Thymus (tissue), 14 donors: ENCODE data around the gene FUBP1. TPM values are rescaled to one million over a fixed set of nuclear protein-coding genes. Genes with fewer than 3 reads are reported as not detected.
A peak's percentile ranks its signal among the peaks of the same experiment; 100 is the strongest.
"Not testable (repeated sequence)": the region's sequence is repeated elsewhere in the genome, so short reads cannot be mapped to it uniquely, and the experiment has no call there.

Experiments
- DNase-seq, 9 donors: peaks; one replicate each; pipeline ENCODE4 v3.0.0-alpha.2; 2013; ENCODE audit warnings: low spot score in 9 of 9, low read depth in 6 of 9, missing footprints in 1 of 9
- H3K27ac ChIP-seq, 2 donors: one replicate each; pipeline ENCODE4 v1.5.1; 2013; ENCODE audit warnings: control low read depth in 1 of 2, low read depth in 1 of 2, low read length in 1 of 2, mild to moderate bottlenecking in 1 of 2, moderate library complexity in 1 of 2
- H3K27me3 ChIP-seq, 2 donors: one replicate each; pipeline ENCODE4 v1.5.1; 2013; ENCODE audit warnings: low read length in 1 of 2; ENCODE audit not compliant: control insufficient read depth in 2 of 2, insufficient read depth in 1 of 2
- H3K36me3 ChIP-seq, 2 donors: one replicate each; pipeline ENCODE4 v1.5.1; 2013; ENCODE audit warnings: low read length in 1 of 2, mild to moderate bottlenecking in 1 of 2, moderate library complexity in 1 of 2; ENCODE audit not compliant: control insufficient read depth in 2 of 2, insufficient read depth in 2 of 2
- H3K4me1 ChIP-seq, 2 donors: one replicate each; pipeline ENCODE4 v1.5.1; 2013; ENCODE audit warnings: low read length in 2 of 2; ENCODE audit not compliant: control insufficient read depth in 2 of 2, insufficient read depth in 2 of 2
- H3K4me3 ChIP-seq, 2 donors: one replicate each; pipeline ENCODE4 v1.5.1; 2013; ENCODE audit warnings: low read length in 2 of 2, control low read depth in 1 of 2, mild to moderate bottlenecking in 1 of 2
- H3K9me3 ChIP-seq, 2 donors: one replicate each; pipeline ENCODE4 v1.5.1; 2013; ENCODE audit warnings: low read length in 1 of 2, mild to moderate bottlenecking in 1 of 2; ENCODE audit not compliant: control insufficient read depth in 2 of 2, insufficient read depth in 1 of 2
- WGBS: extraction: QIAGEN DNeasy Blood & Tissue Kit; methylation state at CpG from one replicate; pipeline ENCODE4 v1.1.7; 2013; 5-methylcytosine and 5-hydroxymethylcytosine counted together
- long read RNA-seq, 10 donors: transcript quantifications; one replicate each; lab custom pipeline, GENCODE V29; 2026
- polyA plus RNA-seq: library from polyadenylated mRNA; stranded (reverse); fragments of 200-250 nt; gene quantifications from one replicate; pipeline ENCODE4 v1.2.3, GENCODE V29; 2013
- total RNA-seq: library from RNA; stranded (reverse); fragments of 120-200 nt; gene quantifications from one replicate; pipeline ENCODE4 v1.2.4, GENCODE V29; 2013
- donor health status: healthy.

The FUBP1 gene, protein sequence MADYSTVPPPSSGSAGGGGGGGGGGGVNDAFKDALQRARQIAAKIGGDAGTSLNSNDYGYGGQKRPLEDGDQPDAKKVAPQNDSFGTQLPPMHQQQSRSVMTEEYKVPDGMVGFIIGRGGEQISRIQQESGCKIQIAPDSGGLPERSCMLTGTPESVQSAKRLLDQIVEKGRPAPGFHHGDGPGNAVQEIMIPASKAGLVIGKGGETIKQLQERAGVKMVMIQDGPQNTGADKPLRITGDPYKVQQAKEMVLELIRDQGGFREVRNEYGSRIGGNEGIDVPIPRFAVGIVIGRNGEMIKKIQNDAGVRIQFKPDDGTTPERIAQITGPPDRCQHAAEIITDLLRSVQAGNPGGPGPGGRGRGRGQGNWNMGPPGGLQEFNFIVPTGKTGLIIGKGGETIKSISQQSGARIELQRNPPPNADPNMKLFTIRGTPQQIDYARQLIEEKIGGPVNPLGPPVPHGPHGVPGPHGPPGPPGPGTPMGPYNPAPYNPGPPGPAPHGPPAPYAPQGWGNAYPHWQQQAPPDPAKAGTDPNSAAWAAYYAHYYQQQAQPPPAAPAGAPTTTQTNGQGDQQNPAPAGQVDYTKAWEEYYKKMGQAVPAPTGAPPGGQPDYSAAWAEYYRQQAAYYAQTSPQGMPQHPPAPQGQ
- 182 TPM for total RNA-seq
- polyA plus RNA-seq = 110 TPM
- long read RNA-seq, donor 1, partial matches to known transcripts = 0 of 3 reads
- long read RNA-seq, donor 1, other reads (novel, unspliced or antisense) = 0 of 3 reads
- long read RNA-seq, donor 2, transcript FUBP1-203 (20 exons, 2,378 nt) = minor isoform, 8 of 95 reads
- long read RNA-seq, donor 2, transcript FUBP1-206 (4 exons, 639 nt) = minor isoform, 6 of 95 reads
- long read RNA-seq, donor 2, transcript FUBP1-211 (3 exons, 2,156 nt) = major isoform, 22 of 95 reads
- long read RNA-seq, donor 2, partial matches to known transcripts = 35 of 95 reads
- long read RNA-seq, donor 2, other reads (novel, unspliced or antisense) = 21 of 95 reads
- long read RNA-seq, donor 3, transcript FUBP1-211 (3 exons, 2,156 nt) = major isoform, 14 of 96 reads
- long read RNA-seq, donor 3, transcript FUBP1-203 (20 exons, 2,378 nt) = minor isoform, 9 of 96 reads
- long read RNA-seq, donor 3, partial matches to known transcripts = 55 of 96 reads
- long read RNA-seq, donor 3, other reads (novel, unspliced or antisense) = 8 of 96 reads
- long read RNA-seq, donor 4, partial matches to known transcripts = 5 of 13 reads
- long read RNA-seq, donor 4, other reads (novel, unspliced or antisense) = 0 of 13 reads
- long read RNA-seq, donor 5, transcript FUBP1-211 (3 exons, 2,156 nt) = major isoform, 7 of 222 reads
- long read RNA-seq, donor 5, partial matches to known transcripts = 158 of 222 reads
- long read RNA-seq, donor 5, other reads (novel, unspliced or antisense) = 47 of 222 reads
- long read RNA-seq, donor 6, transcript FUBP1-211 (3 exons, 2,156 nt) = major isoform, 6 of 31 reads
- long read RNA-seq, donor 6, partial matches to known transcripts = 6 of 31 reads
- long read RNA-seq, donor 6, other reads (novel, unspliced or antisense) = 10 of 31 reads
- long read RNA-seq, donor 7, partial matches to known transcripts = 19 of 30 reads
- long read RNA-seq, donor 7, other reads (novel, unspliced or antisense) = 9 of 30 reads
- long read RNA-seq, donor 8, partial matches to known transcripts = 7 of 12 reads
- long read RNA-seq, donor 8, other reads (novel, unspliced or antisense) = 0 of 12 reads
- long read RNA-seq, donor 9, transcript FUBP1-211 (3 exons, 2,156 nt) = minor isoform, 5 of 26 reads
- long read RNA-seq, donor 9, transcript FUBP1-203 (20 exons, 2,378 nt) = major isoform, 6 of 26 reads
- long read RNA-seq, donor 9, partial matches to known transcripts = 11 of 26 reads
- long read RNA-seq, donor 9, other reads (novel, unspliced or antisense) = 0 of 26 reads
- long read RNA-seq, donor 10, partial matches to known transcripts = 26 of 32 reads
- long read RNA-seq, donor 10, other reads (novel, unspliced or antisense) = 0 of 32 reads

DNA sequence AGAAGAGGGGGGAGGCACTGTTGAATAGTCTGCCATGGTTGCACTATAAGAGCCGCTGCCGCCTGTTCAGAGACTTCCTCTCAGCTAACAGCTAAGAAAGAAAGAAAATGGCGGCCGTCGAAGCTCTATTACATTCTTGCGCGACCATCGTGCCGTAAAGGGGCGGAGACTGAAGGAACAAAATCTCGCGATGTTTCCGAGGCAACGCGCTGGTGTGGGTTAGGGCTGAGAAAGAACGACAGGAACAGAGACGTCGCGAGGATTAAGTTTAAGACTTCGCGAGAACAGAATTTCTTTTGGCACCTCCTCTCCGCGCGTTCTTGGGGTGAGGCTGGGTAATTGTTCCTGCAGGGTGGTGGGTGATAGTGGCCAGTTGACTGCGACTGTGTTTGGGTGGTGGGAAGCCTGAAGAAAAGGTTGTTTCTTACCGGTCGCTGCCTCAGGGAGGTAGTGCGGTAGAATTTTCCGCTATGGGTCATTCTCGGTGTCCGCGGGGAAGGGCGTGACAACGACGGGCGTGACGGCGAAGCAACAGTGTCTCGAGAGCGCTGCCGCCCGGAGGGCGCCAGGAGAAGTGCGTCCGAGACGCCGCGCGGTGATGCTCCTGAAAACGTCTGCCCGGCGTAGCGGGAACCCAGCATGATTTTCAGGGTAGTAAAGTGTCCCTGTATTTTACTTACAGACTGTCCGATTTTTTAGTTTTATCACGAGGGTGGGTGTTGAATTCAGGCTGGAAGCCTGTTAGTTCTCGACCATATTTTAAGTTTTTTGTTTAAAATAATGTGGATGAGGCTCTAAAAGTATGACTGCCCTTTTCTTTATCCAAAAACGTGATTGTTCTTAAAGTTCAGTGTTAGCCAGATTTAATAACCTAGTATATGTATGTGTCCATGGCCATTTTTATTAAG is at the start of gene FUBP1:
FUBP1 (minus strand) TSS at position 104 of the 908 bp plus-strand sequence; CDS start at position 36, 68 bp downstream.
- WGBS = under 1% methylated on average over 57 of the region's 57 CpGs
- peak within 1 kb of the TSS; percentile 93 to 97 for H3K4me3 ChIP-seq
- H3K4me1 ChIP-seq = peaks cover 9 to 15% of the 10 kb centered on the region in 2 donors
- peak; percentile 98 to 100 (median 99) for DNase-seq
- no peaks in the 10 kb centered on the region for H3K9me3 ChIP-seq
- peak within 1 kb of the TSS; percentile 100 for H3K27ac ChIP-seq
- peaks cover 0 to 22% of the 10 kb centered on the region in 2 donors for H3K36me3 ChIP-seq
- no peaks in the 10 kb centered on the region for H3K27me3 ChIP-seq

DNA sequence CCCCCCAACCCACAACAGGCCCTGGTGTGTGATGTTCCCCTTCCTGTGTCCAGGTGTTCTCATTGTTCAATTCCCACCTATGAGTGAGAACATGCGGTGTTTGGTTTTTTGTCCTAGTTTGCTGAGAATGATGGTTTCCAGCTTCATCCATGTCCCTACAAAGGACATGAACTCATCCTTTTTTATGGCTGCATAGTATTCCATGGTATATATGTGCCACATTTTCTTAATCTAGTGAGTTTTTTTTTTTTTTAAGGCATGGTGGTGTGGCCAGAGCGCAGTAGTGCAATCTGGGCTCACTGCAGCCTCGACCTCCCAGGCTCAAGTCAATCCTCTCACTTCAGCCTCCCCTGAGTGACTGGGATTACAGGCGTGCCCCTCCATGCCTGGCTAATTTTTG is 42.3 kb upstream of the FUBP1 start:
- H3K9me3 ChIP-seq, H3K27ac ChIP-seq, H3K27me3 ChIP-seq, H3K36me3 ChIP-seq, H3K4me3 ChIP-seq, H3K4me1 ChIP-seq, DNase-seq: not testable (repeated sequence)
- 96% methylated on average over 4 of the region's 4 CpGs for WGBS

DNA sequence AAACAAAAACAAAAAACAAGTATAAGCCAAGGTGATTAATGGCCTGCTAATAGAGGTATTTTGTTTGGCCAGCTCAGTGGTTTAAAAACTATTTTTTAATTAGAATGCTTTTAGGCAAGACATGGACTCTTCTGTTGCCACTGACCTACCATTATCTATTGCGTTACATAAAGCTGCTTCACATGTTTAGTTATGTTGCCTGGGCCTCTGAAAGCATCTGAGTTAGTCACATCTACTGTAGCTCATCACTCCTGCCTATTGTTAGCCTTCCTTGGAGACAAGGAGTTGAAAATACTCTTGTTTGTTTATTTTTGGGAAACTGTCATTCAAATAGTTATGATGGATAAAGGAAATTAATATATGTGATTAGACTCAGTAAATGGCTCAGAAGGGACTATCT is 40.2 kb upstream of the FUBP1 start:
- WGBS = 97% methylated on average over 1 of the region's 1 CpG
- no peak for DNase-seq
- Histone ChIP-seq H3K9me3 (no peaks in the 10 kb centered on the region), H3K27me3 (no peaks in the 10 kb centered on the region), H3K36me3 (peaks cover 0 to 5% of the 10 kb centered on the region in 2 donors), H3K4me3 (no peak overlapping the region), H3K27ac (no peak overlapping the region), H3K4me1 (no peaks in the 10 kb centered on the region)

DNA sequence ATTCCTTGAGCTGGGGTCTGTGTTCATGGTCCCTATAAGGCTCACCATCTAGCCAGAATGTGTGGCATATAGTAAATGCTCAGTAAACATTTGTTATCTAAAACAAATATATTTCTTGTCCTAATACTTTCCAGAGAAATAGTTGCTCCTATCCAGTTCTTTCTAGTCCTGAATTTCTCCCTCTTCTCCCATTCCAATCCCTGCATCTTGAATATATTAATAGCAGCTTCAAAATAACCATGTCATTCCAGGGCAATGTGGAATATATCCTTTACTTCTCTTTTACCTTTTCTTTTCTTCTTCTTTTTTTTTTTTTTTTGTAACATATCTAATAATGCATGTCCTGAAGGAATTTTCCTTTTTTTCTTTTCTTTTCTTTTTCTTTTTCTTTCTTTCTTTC is 36.3 kb upstream of the FUBP1 start:
- no peaks in the 10 kb centered on the region for H3K4me1 ChIP-seq
- H3K9me3 ChIP-seq = no peaks in the 10 kb centered on the region
- H3K36me3 ChIP-seq = peaks cover 0 to 8% of the 10 kb centered on the region in 2 donors
- DNase-seq = no peak
- H3K27ac ChIP-seq = no peak overlapping the region
- H3K4me3 ChIP-seq = no peak overlapping the region
- H3K27me3 ChIP-seq = no peaks in the 10 kb centered on the region

DNA sequence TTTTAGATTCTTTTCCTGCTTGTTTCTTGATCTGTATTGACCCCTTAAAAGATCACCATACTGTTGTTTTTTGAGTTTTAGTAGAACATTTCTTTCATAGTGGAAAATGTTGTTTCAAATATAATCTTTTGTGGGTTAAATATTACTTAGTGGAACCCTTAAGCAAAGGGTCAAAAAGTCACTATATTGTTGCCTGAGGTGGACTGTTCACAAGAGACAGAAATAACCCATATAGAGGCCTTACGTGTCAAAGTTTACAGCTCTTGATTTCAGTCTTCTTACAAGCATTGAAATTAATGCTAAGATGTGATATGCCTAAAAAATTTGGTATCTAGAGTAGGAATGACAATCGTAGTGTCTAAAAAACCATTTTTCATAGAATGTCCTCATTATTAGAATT is 32.2 kb upstream of the FUBP1 start:
- H3K4me1 ChIP-seq = no peaks in the 10 kb centered on the region
- no peak overlapping the region for H3K27ac ChIP-seq
- no peaks in the 10 kb centered on the region for H3K9me3 ChIP-seq
- 97% methylated on average over 2 of the region's 2 CpGs for WGBS
- DNase-seq = no peak
- no peaks in the 10 kb centered on the region for H3K27me3 ChIP-seq
- peaks cover 0 to 6% of the 10 kb centered on the region in 2 donors for H3K36me3 ChIP-seq
- no peak overlapping the region for H3K4me3 ChIP-seq

DNA sequence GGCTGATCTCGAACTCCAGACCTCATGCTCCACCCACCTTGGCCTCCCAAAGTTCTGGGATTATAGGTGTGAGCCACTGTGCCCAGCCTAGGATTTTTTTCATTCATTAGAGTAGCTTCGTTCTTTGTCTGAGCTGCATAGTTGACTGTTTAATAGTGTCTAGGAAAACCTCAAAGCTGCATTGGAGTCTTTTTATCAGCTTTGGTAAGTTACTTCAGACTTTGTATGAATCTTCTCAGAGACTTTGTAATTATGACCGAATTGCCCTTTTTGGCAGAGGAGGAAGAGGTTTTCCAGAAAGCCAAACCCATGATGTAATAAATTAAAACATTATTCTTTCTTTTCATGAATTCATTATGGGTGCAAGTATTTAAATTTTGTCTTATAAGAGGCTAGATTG is 31.0 kb upstream of the FUBP1 start:
- no peak overlapping the region for H3K27ac ChIP-seq
- H3K27me3 ChIP-seq = no peaks in the 10 kb centered on the region
- 96% methylated on average over 3 of the region's 3 CpGs for WGBS
- H3K9me3 ChIP-seq = no peaks in the 10 kb centered on the region
- H3K4me1 ChIP-seq = no peaks in the 10 kb centered on the region
- DNase-seq = no peak
- H3K4me3 ChIP-seq = no peak overlapping the region
- H3K36me3 ChIP-seq = peaks cover 0 to 6% of the 10 kb centered on the region in 2 donors

DNA sequence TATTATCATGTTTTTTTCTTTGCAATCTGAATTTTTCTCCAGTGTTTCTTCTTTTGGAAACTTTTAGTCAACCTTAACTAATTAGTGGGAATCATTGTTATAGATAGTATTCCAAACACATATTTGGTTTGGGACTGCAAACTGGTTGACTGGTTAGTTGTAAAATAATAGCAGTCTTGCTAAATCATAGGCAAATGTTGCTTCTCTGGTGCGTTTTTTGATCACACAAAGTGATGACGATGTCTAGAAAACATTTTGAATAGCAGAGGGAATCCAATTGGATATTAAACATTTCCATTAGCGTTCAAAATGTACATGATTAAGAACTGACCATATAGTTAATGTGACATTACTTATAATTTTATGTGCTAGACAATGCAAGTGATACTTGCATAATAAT is 30.4 kb upstream of the FUBP1 start:
- Histone ChIP-seq H3K27ac (no peak overlapping the region), H3K9me3 (no peaks in the 10 kb centered on the region), H3K4me1 (no peaks in the 10 kb centered on the region), H3K27me3 (no peaks in the 10 kb centered on the region), H3K36me3 (peaks cover 0 to 3% of the 10 kb centered on the region in 2 donors), H3K4me3 (no peak overlapping the region)
- over 99% methylated on average over 3 of the region's 3 CpGs for WGBS
- no peak for DNase-seq
